Measurements from ENCODE around the gene TSTD2.

- TF ChIP-seq POLR2A (IDR thresholded peaks at IDR 0.05) (no peak), CTCF (IDR thresholded peaks at IDR 0.05) (no peak)
Observed at GRCh38 chr9:97617939-97618416, 15.2 kb downstream of the TSTD2 start.
